ENCODE data around the gene ZNF860. TPM values are rescaled to one million over a fixed set of nuclear protein-coding genes. Genes with fewer than 3 reads are reported as not detected.

The ZNF860 gene
- total RNA-seq, 1 experiment from 2014 or later = 0.75 TPM

Other genes starting within 250 kb of the ZNF860 start
- 48.2 and 61.5 TPM in 2 replicates for gene OSBPL10, start 488 bp upstream of the ZNF860 start, total RNA-seq (2014; rRNA removed)
- gene GPD1L, start 124.9 kb downstream of the ZNF860 start, total RNA-seq (2014; rRNA removed) = 6.7 and 7.5 TPM in 2 replicates

Data from LHCN-M2 (cell line).